Activated T-helper 17 cell treated with anti-CD3 and anti-CD28 coated beads, Interleukin-2, amount 50 U/mL, for 72 hours (primary cell): ENCODE measurements around the gene CA14. TPM values are rescaled to one million over a fixed set of nuclear protein-coding genes. Genes with fewer than 3 reads are reported as not detected.
"Not testable (repeated sequence)": the region's sequence is repeated elsewhere in the genome, so short reads cannot be mapped to it uniquely, and the experiment has no call there.

Experiments
- ATAC-seq: fragments of 150-1000 bp; cut with Tn5 transposase; replicated peaks from 2 replicates; pipeline ENCODE4 v1.10.0; 2021; ENCODE audit warnings: mild to moderate bottlenecking, moderate library complexity
- H3K27ac Mint-ChIP-seq: one replicate; pipeline ENCODE4 v1.8.0; 2022; ENCODE audit warnings: mixed read lengths
- H3K27me3 Mint-ChIP-seq: one replicate; pipeline ENCODE4 v1.8.0; 2022; ENCODE audit warnings: mixed read lengths
- H3K36me3 Mint-ChIP-seq: one replicate; pipeline ENCODE4 v1.8.0; 2022; ENCODE audit warnings: low read depth, mild to moderate bottlenecking, mixed read lengths
- H3K4me1 Mint-ChIP-seq: one replicate; pipeline ENCODE4 v1.8.0; 2022; ENCODE audit warnings: mixed read lengths
- H3K4me3 Mint-ChIP-seq: one replicate; pipeline ENCODE4 v1.8.0; 2022; ENCODE audit warnings: mild to moderate bottlenecking, mixed read lengths
- H3K9me3 Mint-ChIP-seq: one replicate; pipeline ENCODE4 v1.8.0; 2022; ENCODE audit warnings: mixed read lengths
- total RNA-seq, 2 donors: library from RNA; stranded (reverse); gene quantifications; one replicate each; pipeline ENCODE4 v1.2.3, GENCODE V29; 2022

CA14 gene
- total RNA-seq, 2 donors from 2014 or later, result not detected

- peaks cover 22% of the 10 kb centered on the region for H3K36me3 Mint-ChIP-seq
- peak; percentile 96 for ATAC-seq
- H3K27me3 Mint-ChIP-seq, result no peaks in the 10 kb centered on the region
- H3K4me1 Mint-ChIP-seq, result peaks cover 23% of the 10 kb centered on the region
- H3K4me3 Mint-ChIP-seq, result peak within 1 kb of the TSS; percentile 88
- H3K27ac Mint-ChIP-seq, result peak within 1 kb of the TSS; percentile 80
- H3K9me3 Mint-ChIP-seq, result peaks cover 4% of the 10 kb centered on the region
Observed at GRCh38 chr1:150281758-150282557, 24.4 kb downstream of the CA14 start, which contains the start of gene CIART. CIART (plus strand) TSS chr1:150282554; CDS start chr1:150283268, 714 bp downstream.

- Mint-ChIP-seq H3K4me3 (peak overlapping the region; percentile 88), H3K27ac (peak overlapping the region; percentile 80), H3K4me1 (peaks cover 23% of the 10 kb centered on the region), H3K9me3 (peaks cover 4% of the 10 kb centered on the region), H3K36me3 (peaks cover 22% of the 10 kb centered on the region), H3K27me3 (no peaks in the 10 kb centered on the region)
- ATAC-seq, result no peak
Observed at GRCh38 chr1:150282558-150282958, 25.0 kb downstream of the CA14 start.

- Mint-ChIP-seq H3K36me3 (peaks cover 22% of the 10 kb centered on the region), H3K4me1 (peaks cover 23% of the 10 kb centered on the region), H3K27ac (peak overlapping the region; percentile 37), H3K9me3 (peaks cover 4% of the 10 kb centered on the region), H3K27me3 (no peaks in the 10 kb centered on the region), H3K4me3 (peak overlapping the region; percentile 88)
- ATAC-seq, result no peak
Observed at GRCh38 chr1:150283260-150283659, 25.7 kb downstream of the CA14 start.

GRCh38 chr1:150288382-150288781 is 30.8 kb downstream of the CA14 start:
- H3K27ac Mint-ChIP-seq, result no peak overlapping the region
- H3K4me3 Mint-ChIP-seq, result no peak overlapping the region
- H3K27me3 Mint-ChIP-seq, result no peaks in the 10 kb centered on the region
- H3K4me1 Mint-ChIP-seq, result peaks cover 7% of the 10 kb centered on the region
- ATAC-seq, result no peak
- peaks cover 16% of the 10 kb centered on the region for H3K36me3 Mint-ChIP-seq
- H3K9me3 Mint-ChIP-seq, result no peaks in the 10 kb centered on the region

GRCh38 chr1:150288822-150289221 is 31.2 kb downstream of the CA14 start:
- ATAC-seq, result no peak
- H3K27me3 Mint-ChIP-seq, result no peaks in the 10 kb centered on the region
- H3K9me3 Mint-ChIP-seq, result no peaks in the 10 kb centered on the region
- no peak overlapping the region for H3K4me3 Mint-ChIP-seq
- H3K36me3 Mint-ChIP-seq, result peaks cover 16% of the 10 kb centered on the region
- H3K27ac Mint-ChIP-seq, result no peak overlapping the region
- H3K4me1 Mint-ChIP-seq, result peaks cover 9% of the 10 kb centered on the region

- Mint-ChIP-seq H3K9me3 (no peaks in the 10 kb centered on the region), H3K4me1 (peaks cover 22% of the 10 kb centered on the region), H3K36me3 (peaks cover 52% of the 10 kb centered on the region), H3K27ac (peak within 1 kb of the TSS; percentile 98), H3K27me3 (no peaks in the 10 kb centered on the region), H3K4me3 (peak within 1 kb of the TSS; percentile 94)
- peak; percentile 100 for ATAC-seq
Observed at GRCh38 chr1:150293433-150294253, 36.1 kb downstream of the CA14 start, which contains the start of gene MRPS21. MRPS21 (plus strand) TSS chr1:150293861; CDS start chr1:150294367, 506 bp downstream.

GRCh38 chr1:150295476-150295875 is 37.9 kb downstream of the CA14 start:
- Mint-ChIP-seq H3K36me3 (peaks cover 70% of the 10 kb centered on the region), H3K27ac (peak overlapping the region; percentile 17), H3K4me1 (peaks cover 22% of the 10 kb centered on the region), H3K9me3 (no peaks in the 10 kb centered on the region), H3K4me3 (peak overlapping the region; percentile 49), H3K27me3 (no peaks in the 10 kb centered on the region)
- ATAC-seq, result no peak

- H3K9me3 Mint-ChIP-seq, result no peaks in the 10 kb centered on the region
- ATAC-seq, result no peak
- H3K4me3 Mint-ChIP-seq, result no peak overlapping the region
- H3K36me3 Mint-ChIP-seq, result peaks cover 97% of the 10 kb centered on the region
- H3K27me3 Mint-ChIP-seq, result no peaks in the 10 kb centered on the region
- peaks cover 22% of the 10 kb centered on the region for H3K4me1 Mint-ChIP-seq
- no peak overlapping the region for H3K27ac Mint-ChIP-seq
Observed at GRCh38 chr1:150299716-150300115, 42.1 kb downstream of the CA14 start.

- Mint-ChIP-seq H3K36me3 (peaks cover 96% of the 10 kb centered on the region), H3K4me1 (peaks cover 9% of the 10 kb centered on the region), H3K27ac (peak overlapping the region; percentile 7), H3K27me3 (no peaks in the 10 kb centered on the region), H3K9me3 (no peaks in the 10 kb centered on the region), H3K4me3 (no peak overlapping the region)
- ATAC-seq, result no peak
Observed at GRCh38 chr1:150302338-150302737, 44.8 kb downstream of the CA14 start.

- no peak overlapping the region for H3K4me3 Mint-ChIP-seq
- H3K27me3 Mint-ChIP-seq, result no peaks in the 10 kb centered on the region
- H3K4me1 Mint-ChIP-seq, result peaks cover 9% of the 10 kb centered on the region
- no peak for ATAC-seq
- H3K36me3 Mint-ChIP-seq, result peaks cover 96% of the 10 kb centered on the region
- H3K9me3 Mint-ChIP-seq, result no peaks in the 10 kb centered on the region
- H3K27ac Mint-ChIP-seq, result no peak overlapping the region
Observed at GRCh38 chr1:150302902-150303301, 45.3 kb downstream of the CA14 start.

- not testable (repeated sequence) for H3K4me1 Mint-ChIP-seq, H3K27me3 Mint-ChIP-seq, H3K4me3 Mint-ChIP-seq, H3K27ac Mint-ChIP-seq, H3K9me3 Mint-ChIP-seq, ATAC-seq
- H3K36me3 Mint-ChIP-seq, result peaks cover 58% of the 10 kb centered on the region
Observed at GRCh38 chr1:150308585-150308984, 51.0 kb downstream of the CA14 start.

- no peaks in the 10 kb centered on the region for H3K9me3 Mint-ChIP-seq
- no peaks in the 10 kb centered on the region for H3K4me1 Mint-ChIP-seq
- H3K27me3 Mint-ChIP-seq, result no peaks in the 10 kb centered on the region
- H3K27ac Mint-ChIP-seq, result no peak overlapping the region
- H3K4me3 Mint-ChIP-seq, result no peak overlapping the region
- H3K36me3 Mint-ChIP-seq, result peaks cover 48% of the 10 kb centered on the region
- no peak for ATAC-seq
Observed at GRCh38 chr1:150309758-150310508, 52.4 kb downstream of the CA14 start.

- H3K4me1 Mint-ChIP-seq, result no peaks in the 10 kb centered on the region
- H3K27ac Mint-ChIP-seq, result no peak overlapping the region
- no peaks in the 10 kb centered on the region for H3K27me3 Mint-ChIP-seq
- no peaks in the 10 kb centered on the region for H3K9me3 Mint-ChIP-seq
- peaks cover 30% of the 10 kb centered on the region for H3K36me3 Mint-ChIP-seq
- no peak for ATAC-seq
- H3K4me3 Mint-ChIP-seq, result no peak overlapping the region
Observed at GRCh38 chr1:150311762-150312161, 54.2 kb downstream of the CA14 start.
